ENCODE results near the gene DERA.

GRCh38 chr12:15863372-15863771, 47.8 kb upstream of the DERA start:
- TF ChIP-seq CTCF (conservative IDR thresholded peaks at IDR 0.05) (no peak), EZH2 (IDR thresholded peaks at IDR 0.05; ENCODE audit: low read depth) (no peak)
